ENCODE data around the gene SEC24D.

The SEC24D gene

DNA sequence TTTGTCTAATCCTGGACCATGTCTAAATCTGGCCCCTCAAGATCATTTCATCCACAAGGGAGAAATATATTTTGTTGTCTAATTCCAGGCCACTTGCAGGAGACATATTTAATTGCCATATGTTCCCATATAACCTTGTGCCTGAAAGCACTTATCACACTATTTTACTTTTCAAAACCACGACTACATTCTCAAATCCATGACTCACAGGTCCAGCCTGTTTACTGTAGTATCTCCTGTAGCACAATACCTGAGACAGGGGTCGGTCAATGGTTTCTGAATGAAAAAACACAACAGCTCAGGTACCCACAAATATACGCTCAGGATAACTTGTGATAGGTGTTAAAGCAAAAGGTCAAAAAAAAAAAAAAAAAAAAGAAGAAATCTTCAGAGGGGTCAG is 60.9 kb downstream of the SEC24D start:
- H3K36me3 ChIP-seq (ENCODE audit: control insufficient read depth, insufficient read depth, low read length): no peaks in the 10 kb centered on the region
- no peak overlapping the region for H3K27ac ChIP-seq (ENCODE audit: low read length)
- H3K27me3 ChIP-seq (ENCODE audit: control insufficient read depth, insufficient read depth, low read length): no peaks in the 10 kb centered on the region
- WGBS (ENCODE audit: insufficient coverage, insufficient read length): 100% methylated on average over 1 of the region's 3 CpGs
- DNase-seq (ENCODE audit: low read depth, low spot score): no peak
- H3K4me1 ChIP-seq (ENCODE audit: control insufficient read depth, insufficient read depth, low read length): no peaks in the 10 kb centered on the region
- no peaks in the 10 kb centered on the region for H3K9me3 ChIP-seq (ENCODE audit: control insufficient read depth, insufficient read depth, low read length)
- H3K4me3 ChIP-seq (ENCODE audit: low read length): no peak overlapping the region

- WGBS (ENCODE audit: insufficient coverage, insufficient read length): no CpG with 5 or more reads among the region's 1 CpG
- DNase-seq (ENCODE audit: low read depth, low spot score): no peak
- Histone ChIP-seq H3K36me3 (ENCODE audit: control insufficient read depth, insufficient read depth, low read length) (no peaks in the 10 kb centered on the region), H3K9me3 (ENCODE audit: control insufficient read depth, insufficient read depth, low read length) (no peaks in the 10 kb centered on the region), H3K27ac (ENCODE audit: low read length) (no peak overlapping the region), H3K4me1 (ENCODE audit: control insufficient read depth, insufficient read depth, low read length) (no peaks in the 10 kb centered on the region), H3K27me3 (ENCODE audit: control insufficient read depth, insufficient read depth, low read length) (no peaks in the 10 kb centered on the region), H3K4me3 (ENCODE audit: low read length) (no peak overlapping the region)
These were observed 61.6 kb downstream of the SEC24D start for GRCh38 chr4:118774321-118774720.

GRCh38 chr4:118773429-118773792 is 62.5 kb downstream of the SEC24D start:
- Histone ChIP-seq H3K27me3 (ENCODE audit: control insufficient read depth, insufficient read depth, low read length) (no peaks in the 10 kb centered on the region), H3K4me1 (ENCODE audit: control insufficient read depth, insufficient read depth, low read length) (no peaks in the 10 kb centered on the region), H3K36me3 (ENCODE audit: control insufficient read depth, insufficient read depth, low read length) (no peaks in the 10 kb centered on the region), H3K9me3 (ENCODE audit: control insufficient read depth, insufficient read depth, low read length) (no peaks in the 10 kb centered on the region), H3K4me3 (ENCODE audit: low read length) (no peak overlapping the region), H3K27ac (ENCODE audit: low read length) (no peak overlapping the region)
- WGBS (ENCODE audit: insufficient coverage, insufficient read length): no CpG with 5 or more reads among the region's 2 CpGs
- no peak for DNase-seq (ENCODE audit: low read depth, low spot score)

- DNase-seq (ENCODE audit: low read depth, low spot score): no peak
- WGBS (ENCODE audit: insufficient coverage, insufficient read length): 100% methylated on average over 1 of the region's 3 CpGs
- Histone ChIP-seq H3K27ac (ENCODE audit: low read length) (no peak overlapping the region), H3K4me3 (ENCODE audit: low read length) (no peak overlapping the region), H3K4me1 (ENCODE audit: control insufficient read depth, insufficient read depth, low read length) (no peaks in the 10 kb centered on the region), H3K36me3 (ENCODE audit: control insufficient read depth, insufficient read depth, low read length) (no peaks in the 10 kb centered on the region), H3K27me3 (ENCODE audit: control insufficient read depth, insufficient read depth, low read length) (no peaks in the 10 kb centered on the region), H3K9me3 (ENCODE audit: control insufficient read depth, insufficient read depth, low read length) (no peaks in the 10 kb centered on the region)
These were observed 63.0 kb downstream of the SEC24D start for GRCh38 chr4:118772767-118773428.

DNA sequence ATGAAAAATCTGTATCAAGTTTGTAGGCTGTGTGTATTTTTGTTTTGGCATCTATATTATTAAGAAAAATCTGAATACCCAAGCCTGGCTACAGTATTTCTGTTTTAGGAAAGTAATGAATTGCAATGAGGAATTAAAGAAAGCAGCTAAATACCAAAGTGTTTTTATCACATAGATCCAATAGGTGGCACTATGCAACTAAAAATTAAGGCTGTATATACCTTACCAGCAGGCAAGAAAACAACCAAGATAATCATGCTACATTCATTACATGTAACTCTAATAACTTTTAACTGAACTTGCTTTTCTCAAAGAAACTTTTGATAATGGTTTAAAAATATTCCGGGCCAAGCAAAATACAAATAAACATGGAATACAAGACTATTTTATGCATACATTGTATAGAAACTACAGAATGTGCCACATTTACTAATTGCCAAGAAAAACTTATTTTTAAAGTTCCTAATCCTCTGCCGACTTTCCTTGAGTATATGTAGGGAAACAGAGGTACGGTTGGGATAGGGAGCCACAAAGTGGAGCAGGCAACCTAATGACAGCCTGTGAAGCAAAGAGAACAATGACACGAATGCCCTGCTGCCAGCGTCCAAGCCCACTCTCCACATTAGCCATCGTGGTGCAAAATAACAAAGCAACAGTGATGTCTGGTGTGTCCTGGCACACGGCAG is 63.7 kb downstream of the SEC24D start:
- Histone ChIP-seq H3K9me3 (ENCODE audit: control insufficient read depth, insufficient read depth, low read length) (no peaks in the 10 kb centered on the region), H3K4me1 (ENCODE audit: control insufficient read depth, insufficient read depth, low read length) (no peaks in the 10 kb centered on the region), H3K36me3 (ENCODE audit: control insufficient read depth, insufficient read depth, low read length) (no peaks in the 10 kb centered on the region), H3K27ac (ENCODE audit: low read length) (no peak overlapping the region), H3K27me3 (ENCODE audit: control insufficient read depth, insufficient read depth, low read length) (no peaks in the 10 kb centered on the region), H3K4me3 (ENCODE audit: low read length) (no peak overlapping the region)
- no peak for DNase-seq (ENCODE audit: low read depth, low spot score)
- WGBS (ENCODE audit: insufficient coverage, insufficient read length): no CpG with 5 or more reads among the region's 7 CpGs

- H3K27me3 ChIP-seq (ENCODE audit: control insufficient read depth, insufficient read depth, low read length): no peaks in the 10 kb centered on the region
- H3K9me3 ChIP-seq (ENCODE audit: control insufficient read depth, insufficient read depth, low read length): no peaks in the 10 kb centered on the region
- H3K36me3 ChIP-seq (ENCODE audit: control insufficient read depth, insufficient read depth, low read length): peaks cover 7% of the 10 kb centered on the region; the same call in 1 of the 2 replicates
- WGBS (ENCODE audit: insufficient coverage, insufficient read length): no CpG with 5 or more reads among the region's 2 CpGs
- no peaks in the 10 kb centered on the region; the same call in 1 of the 2 replicates for H3K4me1 ChIP-seq (ENCODE audit: control insufficient read depth, insufficient read depth, low read length)
- no peak overlapping the region for H3K27ac ChIP-seq (ENCODE audit: low read length)
- no peak for DNase-seq (ENCODE audit: low read depth, low spot score)
- no peak overlapping the region for H3K4me3 ChIP-seq (ENCODE audit: low read length)
These were observed 65.2 kb downstream of the SEC24D start for GRCh38 chr4:118770741-118771187.

DNA sequence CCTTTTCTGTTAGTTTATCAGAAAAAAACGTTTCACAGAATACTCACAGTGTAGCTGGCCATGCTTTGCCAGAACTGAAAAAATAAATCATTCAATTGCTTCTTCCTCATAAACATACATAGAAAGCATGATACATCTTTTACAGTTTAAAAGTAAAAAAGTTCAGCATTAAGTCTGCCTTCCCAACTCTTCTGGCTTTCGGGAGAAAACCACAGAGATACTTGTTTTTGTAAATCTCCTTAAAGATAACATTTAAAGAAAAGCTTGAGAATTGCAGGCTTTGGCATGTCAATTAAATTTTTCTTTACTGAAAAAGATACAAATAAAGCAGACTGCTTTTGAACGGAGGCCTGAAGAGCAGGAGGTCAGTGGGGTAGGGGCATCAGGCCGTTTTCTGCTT is 66.8 kb downstream of the SEC24D start:
- no peak overlapping the region for H3K4me3 ChIP-seq (ENCODE audit: low read length)
- WGBS (ENCODE audit: insufficient coverage, insufficient read length): no CpG with 5 or more reads among the region's 4 CpGs
- DNase-seq (ENCODE audit: low read depth, low spot score): no peak
- no peaks in the 10 kb centered on the region for H3K9me3 ChIP-seq (ENCODE audit: control insufficient read depth, insufficient read depth, low read length)
- no peak overlapping the region for H3K27ac ChIP-seq (ENCODE audit: low read length)
- H3K27me3 ChIP-seq (ENCODE audit: control insufficient read depth, insufficient read depth, low read length): no peaks in the 10 kb centered on the region
- peaks cover 7% of the 10 kb centered on the region; the same call in 1 of the 2 replicates for H3K36me3 ChIP-seq (ENCODE audit: control insufficient read depth, insufficient read depth, low read length)
- no peaks in the 10 kb centered on the region; the same call in 1 of the 2 replicates for H3K4me1 ChIP-seq (ENCODE audit: control insufficient read depth, insufficient read depth, low read length)

- WGBS (ENCODE audit: insufficient coverage, insufficient read length): no CpG with 5 or more reads among the region's 6 CpGs
- no peaks in the 10 kb centered on the region; the same call in 1 of the 2 replicates for H3K4me1 ChIP-seq (ENCODE audit: control insufficient read depth, insufficient read depth, low read length)
- no peaks in the 10 kb centered on the region for H3K9me3 ChIP-seq (ENCODE audit: control insufficient read depth, insufficient read depth, low read length)
- no peak overlapping the region for H3K4me3 ChIP-seq (ENCODE audit: low read length)
- H3K36me3 ChIP-seq (ENCODE audit: control insufficient read depth, insufficient read depth, low read length): peaks cover 7% of the 10 kb centered on the region; the same call in 1 of the 2 replicates
- H3K27me3 ChIP-seq (ENCODE audit: control insufficient read depth, insufficient read depth, low read length): no peaks in the 10 kb centered on the region
- no peak for DNase-seq (ENCODE audit: low read depth, low spot score)
- H3K27ac ChIP-seq (ENCODE audit: low read length): no peak overlapping the region
These were observed 68.8 kb downstream of the SEC24D start for GRCh38 chr4:118767109-118767508.

DNA sequence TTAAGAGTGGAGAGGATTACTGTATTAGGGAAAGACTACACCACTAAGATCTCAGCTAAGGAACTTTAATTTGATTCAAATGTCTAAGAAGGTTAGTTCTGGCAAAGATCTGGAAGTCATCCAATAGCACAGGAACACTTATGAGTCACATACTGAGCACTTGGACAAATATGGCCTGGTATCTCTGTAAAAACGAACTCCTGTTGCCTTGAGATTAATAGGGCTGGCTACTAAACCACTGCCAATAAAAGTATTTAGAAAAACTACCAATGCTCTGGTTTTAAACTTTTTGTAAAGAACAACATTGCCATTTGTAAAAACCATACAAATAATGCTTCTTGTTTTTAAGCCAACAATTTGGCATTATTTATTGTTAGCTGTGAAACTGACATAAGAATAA is 70.5 kb downstream of the SEC24D start:
- no CpG with 5 or more reads among the region's 1 CpG for WGBS (ENCODE audit: insufficient coverage, insufficient read length)
- H3K4me1 ChIP-seq (ENCODE audit: control insufficient read depth, insufficient read depth, low read length): no peaks in the 10 kb centered on the region; the same call in 1 of the 2 replicates
- H3K4me3 ChIP-seq (ENCODE audit: low read length): no peak overlapping the region
- H3K27ac ChIP-seq (ENCODE audit: low read length): no peak overlapping the region
- H3K9me3 ChIP-seq (ENCODE audit: control insufficient read depth, insufficient read depth, low read length): no peaks in the 10 kb centered on the region
- H3K27me3 ChIP-seq (ENCODE audit: control insufficient read depth, insufficient read depth, low read length): no peaks in the 10 kb centered on the region
- DNase-seq (ENCODE audit: low read depth, low spot score): no peak
- H3K36me3 ChIP-seq (ENCODE audit: control insufficient read depth, insufficient read depth, low read length): peaks cover 7% of the 10 kb centered on the region; the same call in 1 of the 2 replicates

GRCh38 chr4:118762730-118763477 is 73.0 kb downstream of the SEC24D start:
- Histone ChIP-seq H3K27me3 (ENCODE audit: control insufficient read depth, insufficient read depth, low read length) (no peaks in the 10 kb centered on the region), H3K4me3 (ENCODE audit: low read length) (no peak overlapping the region), H3K9me3 (ENCODE audit: control insufficient read depth, insufficient read depth, low read length) (no peaks in the 10 kb centered on the region), H3K4me1 (ENCODE audit: control insufficient read depth, insufficient read depth, low read length) (no peaks in the 10 kb centered on the region; the same call in 1 of the 2 replicates), H3K27ac (ENCODE audit: low read length) (no peak overlapping the region), H3K36me3 (ENCODE audit: control insufficient read depth, insufficient read depth, low read length) (peaks cover 7% of the 10 kb centered on the region; the same call in 1 of the 2 replicates)
- WGBS (ENCODE audit: insufficient coverage, insufficient read length): no CpG with 5 or more reads among the region's 3 CpGs
- no peak for DNase-seq (ENCODE audit: low read depth, low spot score)
